Esophagus squamous epithelium (tissue), 5 donors: Measurements from ENCODE around the gene UGT1A8. TPM values are rescaled to one million over a fixed set of nuclear protein-coding genes. Genes with fewer than 3 reads are reported as not detected.

Experiments used
- DNase-seq: peaks from one replicate; lab custom pipeline; 2025; lab: John Stamatoyannopoulos, UW
- H3K27ac ChIP-seq, 4 donors: fragments of 200-600 bp; sonication (generic); one replicate each; pipeline ENCODE4 v1.5.1; 2016 to 2019; ENCODE audit warnings: mild to moderate bottlenecking in 1 of 4
- H3K27me3 ChIP-seq, 4 donors: fragments of 200-600 bp; sonication (generic); 1 replicate in 3 of 4; 2 replicates in 1 of 4; pipeline versions ENCODE4 v1.5.1 to v1.6.0; 2017 to 2021; ENCODE audit warnings: antibody characterized with exemption in 1 of 4
- H3K36me3 ChIP-seq, 3 donors: fragments of 200-600 bp; sonication (generic); one replicate each; pipeline ENCODE4 v1.5.1; 2016 to 2019
- H3K4me1 ChIP-seq, 3 donors: fragments of 200-600 bp; sonication (generic); one replicate each; pipeline ENCODE4 v1.5.1; 2017 to 2019
- H3K4me3 ChIP-seq, 4 donors: fragments of 200-600 bp; sonication (generic); 1 replicate in 3 of 4; 2 replicates in 1 of 4; pipeline ENCODE4 v1.5.1; 2016 to 2019; ENCODE audit warnings: mild to moderate bottlenecking in 2 of 4, moderate library complexity in 1 of 4
- H3K9me3 ChIP-seq, 3 donors: fragments of 200-600 bp; sonication (generic); one replicate each; pipeline ENCODE4 v1.5.1; 2016 to 2019
- POLR2A ChIP-seq, 4 donors: fragments of 450-650 bp; IDR thresholded peaks; one replicate each; pipeline ENCODE4 v1.6.1; 2017; ENCODE audit warnings: antibody characterized with exemption in 4 of 4, mild to moderate bottlenecking in 4 of 4, moderate library complexity in 3 of 4
- WGBS, 2 donors: methylation state at CpG; one replicate each; pipeline ENCODE4 v1.1.5; 2018; 5-methylcytosine and 5-hydroxymethylcytosine counted together
- intact Hi-C: fragments of 100-400 bp; cut with DNase I; formaldehyde crosslinking; loops from one replicate; pipeline ENCODE4 v1.15.0; 2022
- total RNA-seq, 4 donors: library from RNA; depleted of rRNA; stranded (reverse); fragments of >200 nt; gene quantifications; one replicate each; pipeline ENCODE4 v1.1.0, GENCODE V29; 2016
- TF ChIP-seq, protein P1 (sequence below), 6 experiments: fragments of 450-650 bp in 4 of 6; fragments of 200-600 bp in 2 of 6; sonication (generic) in 2 of 6; IDR thresholded peaks; one replicate each; pipeline ENCODE4 v1.5.1; 2016 to 2019; ENCODE audit warnings: antibody characterized with exemption in 6 of 6, mild to moderate bottlenecking in 4 of 6, moderate library complexity in 4 of 6
- donor health status: DM: yes; HTN: yes; CAD: no.

Gene UGT1A8
- total RNA-seq, 4 donors from 2014 or later, result 0.13 to 1.7 (median 0.84) TPM

DNA sequence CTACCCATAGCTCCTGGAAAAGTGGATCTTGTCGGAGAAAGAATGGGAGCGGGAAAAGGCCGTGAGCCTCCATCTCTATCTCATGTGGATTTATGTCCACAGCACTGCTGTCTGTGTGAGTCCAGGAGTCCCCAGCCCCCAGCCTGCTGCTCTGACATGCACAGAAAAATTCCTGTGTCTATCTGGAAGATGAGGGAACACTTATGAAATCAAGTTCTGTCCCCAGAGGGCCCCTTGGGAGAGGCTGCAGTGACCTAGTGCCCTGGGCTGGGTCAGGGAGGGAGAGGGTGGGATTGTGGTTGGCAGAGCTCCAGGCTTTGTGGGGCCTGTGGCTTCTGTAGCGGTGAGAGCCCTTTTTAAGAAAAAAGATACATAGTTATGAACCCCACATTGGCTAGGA lies 199.3 kb downstream of the UGT1A8 start:
- WGBS, 2 donors, result 70 to 88% methylated on average over 4 of the region's 4 CpGs
- no peaks in the 10 kb centered on the region for H3K4me1 ChIP-seq
- H3K36me3 ChIP-seq, result no peaks in the 10 kb centered on the region
- no peak overlapping the region for H3K27ac ChIP-seq
- H3K27me3 ChIP-seq, result peaks cover 0 to 1% (median 0%) of the 10 kb centered on the region in 4 donors
- H3K4me3 ChIP-seq, result no peak overlapping the region
- TF ChIP-seq, protein P1, sequence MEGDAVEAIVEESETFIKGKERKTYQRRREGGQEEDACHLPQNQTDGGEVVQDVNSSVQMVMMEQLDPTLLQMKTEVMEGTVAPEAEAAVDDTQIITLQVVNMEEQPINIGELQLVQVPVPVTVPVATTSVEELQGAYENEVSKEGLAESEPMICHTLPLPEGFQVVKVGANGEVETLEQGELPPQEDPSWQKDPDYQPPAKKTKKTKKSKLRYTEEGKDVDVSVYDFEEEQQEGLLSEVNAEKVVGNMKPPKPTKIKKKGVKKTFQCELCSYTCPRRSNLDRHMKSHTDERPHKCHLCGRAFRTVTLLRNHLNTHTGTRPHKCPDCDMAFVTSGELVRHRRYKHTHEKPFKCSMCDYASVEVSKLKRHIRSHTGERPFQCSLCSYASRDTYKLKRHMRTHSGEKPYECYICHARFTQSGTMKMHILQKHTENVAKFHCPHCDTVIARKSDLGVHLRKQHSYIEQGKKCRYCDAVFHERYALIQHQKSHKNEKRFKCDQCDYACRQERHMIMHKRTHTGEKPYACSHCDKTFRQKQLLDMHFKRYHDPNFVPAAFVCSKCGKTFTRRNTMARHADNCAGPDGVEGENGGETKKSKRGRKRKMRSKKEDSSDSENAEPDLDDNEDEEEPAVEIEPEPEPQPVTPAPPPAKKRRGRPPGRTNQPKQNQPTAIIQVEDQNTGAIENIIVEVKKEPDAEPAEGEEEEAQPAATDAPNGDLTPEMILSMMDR (IDR thresholded peaks at IDR 0.05), result no peak
- TF ChIP-seq POLR2A (IDR thresholded peaks at IDR 0.05), result no peak
- no peaks in the 10 kb centered on the region for H3K9me3 ChIP-seq
- intact Hi-C loops, result no loop called here
- no peak for DNase-seq

DNA sequence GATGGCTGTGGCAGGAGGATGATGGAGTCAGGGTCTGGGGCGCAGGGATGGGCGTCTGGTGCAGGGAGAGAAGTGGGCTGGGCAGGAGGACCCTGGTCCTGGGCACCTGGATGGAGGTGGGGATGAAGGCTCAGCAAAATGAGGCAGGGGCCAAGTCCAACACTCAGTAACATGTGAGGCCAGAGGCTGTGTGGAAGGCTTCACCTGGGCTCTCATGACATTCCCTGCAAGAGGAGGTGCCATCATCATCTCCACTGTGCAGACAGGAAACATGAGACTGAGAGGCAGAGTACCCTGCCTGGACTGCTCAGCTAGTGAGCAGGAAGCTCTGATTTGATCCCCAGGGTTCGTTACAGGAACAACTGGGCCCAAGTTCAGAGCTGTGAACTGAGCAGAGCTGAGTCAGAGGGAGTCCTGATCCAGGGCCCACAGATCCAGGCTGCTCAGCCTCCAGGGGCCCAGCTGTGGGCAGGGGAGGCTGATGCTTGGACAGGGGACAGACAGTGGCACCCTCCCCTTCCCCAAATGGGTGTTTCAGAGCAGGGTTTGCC lies 200.0 kb downstream of the UGT1A8 start:
- Histone ChIP-seq H3K27ac (no peak overlapping the region), H3K4me1 (no peaks in the 10 kb centered on the region), H3K36me3 (no peaks in the 10 kb centered on the region), H3K9me3 (no peaks in the 10 kb centered on the region), H3K27me3 (no peaks in the 10 kb centered on the region), H3K4me3 (no peak overlapping the region)
- no peak for TF ChIP-seq POLR2A (IDR thresholded peaks at IDR 0.05)
- TF ChIP-seq, protein P1 (IDR thresholded peaks at IDR 0.05), result no peak
- intact Hi-C loops, result no loop called here
- no peak for DNase-seq
- 89 to 100% methylated on average over 2 of the region's 3 CpGs for WGBS, 2 donors

DNA sequence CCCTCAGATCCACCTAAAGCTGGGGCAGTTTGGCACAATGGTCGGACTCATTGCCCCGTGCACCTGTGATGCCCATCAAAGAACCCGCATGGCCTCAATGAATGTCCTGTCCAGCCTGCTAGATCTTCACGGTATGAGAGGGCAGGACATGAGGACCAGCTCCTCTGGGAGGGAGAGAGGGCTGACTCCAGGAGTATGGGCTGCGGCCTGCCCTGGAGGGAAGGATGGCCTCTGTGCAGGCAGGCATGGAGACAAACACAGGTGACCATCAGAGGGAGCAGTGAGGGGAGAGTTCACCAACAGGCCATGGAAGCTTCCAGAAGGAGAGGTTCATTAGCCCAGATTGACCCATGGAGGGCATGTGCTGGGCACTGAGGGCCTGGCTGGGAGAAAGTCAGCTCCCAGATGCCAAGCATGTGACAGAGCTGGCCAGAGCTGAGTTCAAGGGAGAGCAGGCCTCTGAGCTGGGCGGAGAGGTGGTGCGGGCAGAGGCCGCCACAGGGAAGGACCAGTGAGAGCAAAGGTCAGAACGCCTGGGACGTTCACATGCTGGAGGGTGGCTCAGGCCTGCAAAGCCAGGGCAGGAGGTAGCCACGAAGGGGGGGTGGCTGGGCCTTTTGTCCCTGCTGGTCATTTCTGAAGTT lies 200.7 kb downstream of the UGT1A8 start:
- TF ChIP-seq, protein P1 (IDR thresholded peaks at IDR 0.05), result no peak
- no peak for TF ChIP-seq POLR2A (IDR thresholded peaks at IDR 0.05)
- H3K9me3 ChIP-seq, result no peaks in the 10 kb centered on the region
- H3K27ac ChIP-seq, result no peak overlapping the region
- no peak for DNase-seq
- no peaks in the 10 kb centered on the region for H3K4me1 ChIP-seq
- intact Hi-C loops, result no loop called here
- 90% methylated on average over 9 of the region's 11 CpGs; no CpG with 5 or more reads in 1 of the 2 donors for WGBS, 2 donors
- no peaks in the 10 kb centered on the region for H3K36me3 ChIP-seq
- H3K27me3 ChIP-seq, result no peaks in the 10 kb centered on the region
- no peak overlapping the region for H3K4me3 ChIP-seq

DNA sequence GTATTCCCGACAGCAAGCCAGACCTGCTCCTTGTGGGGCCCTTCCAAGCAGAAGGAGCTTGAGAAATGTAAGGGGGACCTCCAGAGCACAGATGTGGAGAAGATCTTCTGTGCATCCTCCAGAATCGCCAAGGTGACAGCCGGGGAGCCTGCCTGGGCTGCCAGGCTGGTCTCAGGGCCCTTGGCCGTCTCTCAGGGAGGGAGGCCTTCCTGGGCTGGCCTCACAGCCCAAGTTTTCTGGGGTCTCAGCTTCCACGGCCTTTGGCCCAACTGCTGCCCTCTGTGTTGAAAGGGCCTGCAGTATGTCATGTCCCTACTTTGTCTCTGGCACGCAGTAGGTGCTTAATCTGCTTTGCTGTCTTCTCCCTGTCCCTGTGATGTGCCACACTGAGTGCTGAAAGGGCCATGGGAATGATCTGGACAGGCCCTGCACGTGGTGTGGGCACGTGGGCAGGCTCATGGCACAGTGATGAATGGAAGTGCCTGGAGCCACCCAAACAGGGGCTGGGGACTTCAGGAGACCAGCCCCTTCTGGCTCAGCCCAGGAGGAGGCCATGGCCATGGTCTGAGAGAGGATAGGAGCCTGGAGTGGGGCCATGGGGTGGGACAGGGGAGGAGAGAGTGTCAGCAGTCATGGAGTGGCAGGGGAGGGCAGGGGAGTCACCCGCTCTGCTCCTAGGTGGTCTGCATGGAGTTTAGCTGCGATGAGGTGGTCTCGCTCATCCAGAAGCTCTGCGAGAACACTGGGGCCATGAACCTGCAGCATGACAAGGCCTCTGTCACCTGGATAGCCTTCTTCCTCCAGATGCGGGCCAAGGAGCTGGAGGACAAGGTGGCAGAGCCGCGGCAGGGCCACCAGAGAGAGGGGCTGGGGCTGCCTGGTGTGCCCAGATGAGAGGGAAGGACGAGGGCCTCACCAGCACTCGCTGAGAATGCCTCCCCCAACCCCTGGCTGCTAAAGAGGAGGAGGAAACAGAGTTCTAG lies 201.5 kb downstream of the UGT1A8 start:
- Histone ChIP-seq H3K4me3 (no peak overlapping the region), H3K4me1 (no peaks in the 10 kb centered on the region), H3K9me3 (no peaks in the 10 kb centered on the region), H3K36me3 (no peaks in the 10 kb centered on the region), H3K27ac (no peak overlapping the region), H3K27me3 (no peaks in the 10 kb centered on the region)
- DNase-seq, result no peak
- no peak for TF ChIP-seq POLR2A (IDR thresholded peaks at IDR 0.05)
- TF ChIP-seq, protein P1 (IDR thresholded peaks at IDR 0.05), result no peak
- intact Hi-C loops, result no loop called here
- 72 to 74% methylated on average over 2 to 9 of the region's 17 CpGs for WGBS, 2 donors
